Nephron progenitor cell (in vitro differentiated cells): ENCODE results near the gene ALG9.

ENCODE experiments used
- DNase-seq: peaks from one replicate; pipeline ENCODE4 v3.0.0; 2021
- H3K27ac Mint-ChIP-seq: 2 replicates; pipeline ENCODE4 v1.8.0; 2021; ENCODE audit warnings: mild to moderate bottlenecking, moderate library complexity, mixed read lengths
- H3K27me3 Mint-ChIP-seq: 2 replicates; pipeline ENCODE4 v1.8.0; 2021; ENCODE audit warnings: mild to moderate bottlenecking, low read depth, mixed read lengths; ENCODE audit not compliant: poor library complexity
- H3K36me3 Mint-ChIP-seq: 2 replicates; pipeline ENCODE4 v1.8.0; 2021; ENCODE audit warnings: low read depth, mixed read lengths
- H3K4me1 Mint-ChIP-seq: 2 replicates; pipeline ENCODE4 v1.8.0; 2021; ENCODE audit warnings: mixed read lengths
- H3K4me3 Mint-ChIP-seq: 2 replicates; pipeline ENCODE4 v1.8.0; 2021; ENCODE audit warnings: mild to moderate bottlenecking, moderate library complexity, mixed read lengths
- H3K9me3 Mint-ChIP-seq: 2 replicates; pipeline ENCODE4 v1.8.0; 2021; ENCODE audit warnings: mild to moderate bottlenecking, moderate library complexity, mixed read lengths
- TF ChIP-seq, protein P1 (sequence below): fragments of 200-600 bp; sonication (generic); IDR thresholded peaks from 2 replicates; pipeline ENCODE4 v1.5.0; 2021; ENCODE audit warnings: antibody characterized with exemption

The ALG9 gene

GRCh38 chr11:111796696-111797095 lies 74.7 kb downstream of the ALG9 start:
- Mint-ChIP-seq H3K27me3 (no peaks in the 10 kb centered on the region), H3K4me1 (no peaks in the 10 kb centered on the region), H3K27ac (no peak overlapping the region), H3K36me3 (peaks cover 41% of the 10 kb centered on the region), H3K9me3 (no peaks in the 10 kb centered on the region), H3K4me3 (no peak overlapping the region)
- DNase-seq = no peak
- TF ChIP-seq, protein P1, sequence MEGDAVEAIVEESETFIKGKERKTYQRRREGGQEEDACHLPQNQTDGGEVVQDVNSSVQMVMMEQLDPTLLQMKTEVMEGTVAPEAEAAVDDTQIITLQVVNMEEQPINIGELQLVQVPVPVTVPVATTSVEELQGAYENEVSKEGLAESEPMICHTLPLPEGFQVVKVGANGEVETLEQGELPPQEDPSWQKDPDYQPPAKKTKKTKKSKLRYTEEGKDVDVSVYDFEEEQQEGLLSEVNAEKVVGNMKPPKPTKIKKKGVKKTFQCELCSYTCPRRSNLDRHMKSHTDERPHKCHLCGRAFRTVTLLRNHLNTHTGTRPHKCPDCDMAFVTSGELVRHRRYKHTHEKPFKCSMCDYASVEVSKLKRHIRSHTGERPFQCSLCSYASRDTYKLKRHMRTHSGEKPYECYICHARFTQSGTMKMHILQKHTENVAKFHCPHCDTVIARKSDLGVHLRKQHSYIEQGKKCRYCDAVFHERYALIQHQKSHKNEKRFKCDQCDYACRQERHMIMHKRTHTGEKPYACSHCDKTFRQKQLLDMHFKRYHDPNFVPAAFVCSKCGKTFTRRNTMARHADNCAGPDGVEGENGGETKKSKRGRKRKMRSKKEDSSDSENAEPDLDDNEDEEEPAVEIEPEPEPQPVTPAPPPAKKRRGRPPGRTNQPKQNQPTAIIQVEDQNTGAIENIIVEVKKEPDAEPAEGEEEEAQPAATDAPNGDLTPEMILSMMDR = no peak

- TF ChIP-seq, protein P1 = no peak
These were observed 75.9 kb downstream of the ALG9 start for GRCh38 chr11:111795334-111795985.

GRCh38 chr11:111793863-111794262 lies 77.5 kb downstream of the ALG9 start:
- Mint-ChIP-seq H3K27me3 (no peaks in the 10 kb centered on the region), H3K36me3 (peaks cover 28% of the 10 kb centered on the region), H3K4me1 (no peaks in the 10 kb centered on the region), H3K4me3 (no peak overlapping the region), H3K9me3 (no peaks in the 10 kb centered on the region), H3K27ac (peak overlapping the region; percentile 16)
- TF ChIP-seq, protein P1 = no peak
- DNase-seq = no peak

More at GRCh38 chr11:111795334-111795985, 75.9 kb downstream of the ALG9 start:
- Mint-ChIP-seq H3K27ac (no peak overlapping the region), H3K4me3 (no peak overlapping the region), H3K36me3 (peaks cover 39% of the 10 kb centered on the region), H3K27me3 (no peaks in the 10 kb centered on the region), H3K4me1 (no peaks in the 10 kb centered on the region), H3K9me3 (no peaks in the 10 kb centered on the region)
- no peak for DNase-seq

DNA sequence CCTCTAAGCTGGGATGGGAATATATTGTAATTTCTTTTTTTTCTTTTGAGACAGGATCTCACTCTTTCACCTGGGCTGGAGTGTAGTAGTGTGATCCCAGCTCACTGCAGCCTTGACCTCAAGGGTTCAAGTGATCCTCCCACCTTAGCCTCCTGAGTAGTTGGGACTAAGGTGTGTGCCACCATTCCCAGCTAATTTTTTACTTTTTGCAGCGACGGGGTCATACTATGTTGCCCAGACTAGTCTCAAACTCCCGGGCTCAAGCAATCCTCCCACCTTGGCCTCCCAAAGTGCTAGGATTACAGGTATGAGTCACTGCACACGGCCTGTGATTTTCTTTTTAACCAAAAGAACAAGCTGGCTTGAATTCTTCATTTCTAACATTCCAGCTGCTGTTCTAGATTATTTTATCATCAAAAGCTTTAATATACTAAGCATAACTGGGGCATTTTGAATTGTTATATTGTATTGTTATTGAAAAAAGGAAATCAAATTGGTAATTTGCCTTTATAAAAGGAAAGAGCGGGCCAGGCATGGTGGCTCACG lies 78.4 kb downstream of the ALG9 start:
- no peaks in the 10 kb centered on the region for H3K4me1 Mint-ChIP-seq
- no peaks in the 10 kb centered on the region for H3K27me3 Mint-ChIP-seq
- no peak overlapping the region for H3K27ac Mint-ChIP-seq
- TF ChIP-seq, protein P1 = no peak
- H3K9me3 Mint-ChIP-seq = no peaks in the 10 kb centered on the region
- DNase-seq = no peak
- no peak overlapping the region for H3K4me3 Mint-ChIP-seq
- H3K36me3 Mint-ChIP-seq = peaks cover 21% of the 10 kb centered on the region

DNA sequence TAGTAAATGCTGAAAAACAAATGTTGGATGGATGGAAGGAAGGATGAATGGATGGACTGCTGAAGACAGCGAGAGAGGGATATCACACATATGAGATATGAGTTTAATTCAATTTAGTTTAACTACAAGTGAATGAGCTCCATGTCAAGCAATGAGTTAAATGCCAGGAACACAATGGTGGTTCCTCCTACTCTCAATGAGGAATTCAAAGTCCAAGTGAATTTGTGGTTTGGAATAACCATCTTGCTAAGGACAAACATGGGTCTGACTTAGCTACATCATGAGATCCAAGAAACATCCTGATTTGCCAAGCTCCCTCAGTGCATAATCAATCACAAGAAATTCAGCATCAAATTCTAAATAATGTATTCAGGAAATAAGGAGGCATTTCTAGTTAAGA lies 79.1 kb downstream of the ALG9 start:
- Mint-ChIP-seq H3K4me3 (no peak overlapping the region), H3K27me3 (no peaks in the 10 kb centered on the region), H3K27ac (no peak overlapping the region), H3K36me3 (peaks cover 17% of the 10 kb centered on the region), H3K4me1 (no peaks in the 10 kb centered on the region), H3K9me3 (no peaks in the 10 kb centered on the region)
- TF ChIP-seq, protein P1 = no peak
- DNase-seq = no peak

GRCh38 chr11:111788464-111788863 lies 82.9 kb downstream of the ALG9 start:
- H3K4me3 Mint-ChIP-seq = no peak overlapping the region
- TF ChIP-seq, protein P1 = no peak
- no peaks in the 10 kb centered on the region for H3K4me1 Mint-ChIP-seq
- peaks cover 15% of the 10 kb centered on the region for H3K36me3 Mint-ChIP-seq
- peak overlapping the region; percentile 10 for H3K27ac Mint-ChIP-seq
- H3K27me3 Mint-ChIP-seq = no peaks in the 10 kb centered on the region
- no peak for DNase-seq
- no peaks in the 10 kb centered on the region for H3K9me3 Mint-ChIP-seq
